DND-41 (cell line): ENCODE measurements around the gene PTK6.

ENCODE experiments used
- ATAC-seq: fragments of 200-7000 bp; cut with Tn5 transposase; 3 replicates; pipeline ENCODE4 v1.9.1; 2021; ENCODE audit warnings: low read depth; ENCODE audit not compliant: insufficient read depth
- DNase-seq: peaks from one replicate; pipeline ENCODE4 v3.0.0-alpha.2; 2020
- H2AFZ ChIP-seq: 2 replicates; pipeline ENCODE4 v1.6.0; 2012; ENCODE audit warnings: low read depth, low read length
- H3K27ac ChIP-seq: 2 replicates; pipeline ENCODE4 v1.5.1; 2012; ENCODE audit warnings: low read length, inconsistent platforms
- H3K27me3 ChIP-seq: fragments of 200-600 bp; sonication (generic); 2 replicates; pipeline ENCODE4 v1.6.0; 2012; ENCODE audit warnings: low read length, mild to moderate bottlenecking, inconsistent platforms; ENCODE audit not compliant: insufficient read depth, poor library complexity
- H3K36me3 ChIP-seq: 2 replicates; pipeline ENCODE4 v1.5.1; 2012; ENCODE audit warnings: low read length, inconsistent platforms; ENCODE audit not compliant: insufficient read depth
- H3K4me1 ChIP-seq: 2 replicates; pipeline ENCODE4 v1.5.1; 2012; ENCODE audit warnings: mild to moderate bottlenecking, low read length; ENCODE audit not compliant: insufficient read depth
- H3K4me2 ChIP-seq: 2 replicates; pipeline ENCODE4 v1.6.0; 2012; ENCODE audit warnings: mild to moderate bottlenecking, moderate library complexity, low read length, inconsistent platforms; ENCODE audit not compliant: insufficient read depth
- H3K4me3 ChIP-seq, 2 experiments: fragments of 200-600 bp in 1 of 2; shearing (Covaris generic) in 1 of 2; 2 replicates each; pipeline ENCODE4 v1.5.1; 2012 to 2016; ENCODE audit warnings: inconsistent platforms in 2 of 2, low read length in 2 of 2, mild to moderate bottlenecking in 2 of 2, low read depth in 1 of 2, moderate library complexity in 1 of 2
- H3K79me2 ChIP-seq: 2 replicates; pipeline ENCODE4 v1.6.0; 2012; ENCODE audit warnings: low read length, inconsistent platforms; ENCODE audit not compliant: insufficient read depth
- H3K9ac ChIP-seq: 2 replicates; pipeline ENCODE4 v1.6.0; 2012; ENCODE audit warnings: low read depth, mild to moderate bottlenecking, inconsistent platforms, low read length, moderate library complexity
- H3K9me3 ChIP-seq: 2 replicates; pipeline ENCODE4 v1.5.1; 2012; ENCODE audit warnings: low read length, moderate library complexity, mild to moderate bottlenecking, inconsistent platforms; ENCODE audit not compliant: insufficient read depth, severe bottlenecking
- H4K20me1 ChIP-seq: 2 replicates; pipeline ENCODE4 v1.6.0; 2012; ENCODE audit warnings: low read length; ENCODE audit not compliant: insufficient read depth
- EZH2 ChIP-seq: IDR thresholded peaks from 3 replicates; pipeline ENCODE4 v1.6.1; 2012; ENCODE audit warnings: borderline replicate concordance, low read depth, mild to moderate bottlenecking, moderate library complexity, low read length, inconsistent platforms; ENCODE audit not compliant: severe bottlenecking
- TF ChIP-seq, protein P1 (sequence below): IDR thresholded peaks from 2 replicates; pipeline ENCODE4 v1.5.1; 2012; ENCODE audit warnings: borderline replicate concordance, low read length, moderate library complexity, mild to moderate bottlenecking; ENCODE audit not compliant: poor library complexity, severe bottlenecking; ENCODE audit errors: extremely low read depth

PTK6 gene

DNA sequence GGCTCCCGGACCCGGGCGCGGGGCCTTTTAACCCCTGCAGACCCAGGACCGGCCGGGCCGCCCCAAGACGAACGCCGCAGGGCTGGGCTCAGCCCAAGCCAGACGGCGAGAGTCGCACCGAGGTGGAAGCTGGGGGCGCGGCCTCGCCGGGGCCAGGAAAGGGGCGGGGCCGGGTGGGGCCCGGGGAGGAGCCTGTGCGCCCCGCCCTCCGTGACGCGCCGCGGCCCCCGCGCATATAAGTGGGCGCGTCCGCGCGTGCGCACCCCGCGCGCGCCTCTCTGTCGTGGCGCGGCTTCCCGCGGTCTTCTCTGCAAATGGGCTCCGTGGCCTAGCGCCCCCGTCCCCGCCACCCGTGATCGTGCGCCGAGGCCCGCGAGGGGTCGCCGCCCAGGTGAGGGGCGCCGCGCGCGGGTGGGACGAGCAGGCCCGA, 16.7 kb downstream of the PTK6 start, which contains the start of gene PPDPF:
Gene PPDPF (plus strand): TSS at position 262 of the 430 bp plus-strand sequence. CDS start 544 bp downstream, outside the sequence.
- H3K4me2 ChIP-seq, result peak within 1 kb of the TSS; percentile 85
- peaks cover 11% of the 10 kb centered on the region for H3K79me2 ChIP-seq
- TF ChIP-seq, protein P1, sequence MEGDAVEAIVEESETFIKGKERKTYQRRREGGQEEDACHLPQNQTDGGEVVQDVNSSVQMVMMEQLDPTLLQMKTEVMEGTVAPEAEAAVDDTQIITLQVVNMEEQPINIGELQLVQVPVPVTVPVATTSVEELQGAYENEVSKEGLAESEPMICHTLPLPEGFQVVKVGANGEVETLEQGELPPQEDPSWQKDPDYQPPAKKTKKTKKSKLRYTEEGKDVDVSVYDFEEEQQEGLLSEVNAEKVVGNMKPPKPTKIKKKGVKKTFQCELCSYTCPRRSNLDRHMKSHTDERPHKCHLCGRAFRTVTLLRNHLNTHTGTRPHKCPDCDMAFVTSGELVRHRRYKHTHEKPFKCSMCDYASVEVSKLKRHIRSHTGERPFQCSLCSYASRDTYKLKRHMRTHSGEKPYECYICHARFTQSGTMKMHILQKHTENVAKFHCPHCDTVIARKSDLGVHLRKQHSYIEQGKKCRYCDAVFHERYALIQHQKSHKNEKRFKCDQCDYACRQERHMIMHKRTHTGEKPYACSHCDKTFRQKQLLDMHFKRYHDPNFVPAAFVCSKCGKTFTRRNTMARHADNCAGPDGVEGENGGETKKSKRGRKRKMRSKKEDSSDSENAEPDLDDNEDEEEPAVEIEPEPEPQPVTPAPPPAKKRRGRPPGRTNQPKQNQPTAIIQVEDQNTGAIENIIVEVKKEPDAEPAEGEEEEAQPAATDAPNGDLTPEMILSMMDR, result no peak
- no peak for TF ChIP-seq EZH2
- peaks cover 5% of the 10 kb centered on the region for H3K27me3 ChIP-seq
- H2AFZ ChIP-seq, result peak within 1 kb of the TSS; percentile 90
- peaks cover 5% of the 10 kb centered on the region for H3K9me3 ChIP-seq
- H3K9ac ChIP-seq, result peak within 1 kb of the TSS; percentile 83
- peaks cover 22% of the 10 kb centered on the region for H4K20me1 ChIP-seq
- H3K27ac ChIP-seq, result peak within 1 kb of the TSS; percentile 82
- DNase-seq (peak; percentile 82), ATAC-seq (peak; percentile 81)
- peaks cover 27% of the 10 kb centered on the region for H3K4me1 ChIP-seq
- H3K4me3 ChIP-seq, result peak within 1 kb of the TSS; percentile 52 to 82
- H3K36me3 ChIP-seq, result peaks cover 25% of the 10 kb centered on the region

DNA sequence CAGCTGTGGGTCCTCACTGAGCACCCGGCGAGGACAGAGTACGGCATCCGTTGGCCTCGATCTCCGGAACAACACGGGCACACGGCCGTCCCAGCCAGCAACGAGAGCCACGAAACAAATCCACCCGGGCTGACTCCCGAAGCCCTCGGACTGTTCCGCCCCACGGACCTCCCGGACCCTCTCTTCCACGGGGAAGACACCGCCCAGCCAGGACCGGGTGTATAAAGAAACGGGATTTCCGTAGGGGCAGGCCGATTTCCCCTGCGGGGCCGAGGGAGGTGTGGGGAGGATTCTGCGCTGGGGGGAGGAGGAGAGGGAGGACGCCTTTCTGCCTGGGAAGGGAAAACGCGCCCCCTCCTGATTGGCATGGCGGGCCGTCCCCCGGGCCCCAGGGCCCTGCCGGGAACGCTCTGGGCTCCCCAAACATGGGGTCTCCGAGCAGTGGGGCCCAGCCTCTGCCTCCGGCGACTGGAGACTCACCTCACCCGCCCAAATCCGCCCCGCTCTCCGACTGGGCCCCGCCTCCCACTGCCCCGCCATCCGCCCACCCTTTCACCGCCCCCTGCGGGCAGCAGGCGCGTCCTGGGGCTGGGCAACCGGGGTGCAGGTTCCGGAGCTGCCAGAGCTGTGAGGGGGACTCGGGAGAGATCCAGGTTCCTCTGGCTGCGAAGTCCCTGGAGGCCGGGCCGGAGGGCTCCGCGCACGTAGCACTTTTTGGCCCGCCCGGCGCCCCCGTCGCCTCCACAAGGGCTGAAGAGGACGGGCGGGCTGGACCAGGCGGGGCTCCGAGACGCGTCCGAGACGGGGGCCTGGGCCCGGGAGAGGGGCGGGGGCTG, 17.3 kb downstream of the PTK6 start:
- Histone ChIP-seq H4K20me1 (peaks cover 22% of the 10 kb centered on the region), H3K9ac (peak overlapping the region; percentile 83), H2AFZ (peak overlapping the region; percentile 90), H3K27ac (no peak overlapping the region; the same call in 1 of the 2 replicates), H3K9me3 (peaks cover 5% of the 10 kb centered on the region), H3K27me3 (peaks cover 5% of the 10 kb centered on the region), H3K4me2 (peak overlapping the region; percentile 85), H3K36me3 (peaks cover 25% of the 10 kb centered on the region), H3K79me2 (peaks cover 11% of the 10 kb centered on the region), H3K4me3 (peak overlapping the region; percentile 52 to 82), H3K4me1 (peaks cover 27% of the 10 kb centered on the region)
- DNase-seq, result peak; percentile 71
- peak; percentile 59 for ATAC-seq
- TF ChIP-seq EZH2, result no peak
- TF ChIP-seq, protein P1, result peak; percentile 35

DNA sequence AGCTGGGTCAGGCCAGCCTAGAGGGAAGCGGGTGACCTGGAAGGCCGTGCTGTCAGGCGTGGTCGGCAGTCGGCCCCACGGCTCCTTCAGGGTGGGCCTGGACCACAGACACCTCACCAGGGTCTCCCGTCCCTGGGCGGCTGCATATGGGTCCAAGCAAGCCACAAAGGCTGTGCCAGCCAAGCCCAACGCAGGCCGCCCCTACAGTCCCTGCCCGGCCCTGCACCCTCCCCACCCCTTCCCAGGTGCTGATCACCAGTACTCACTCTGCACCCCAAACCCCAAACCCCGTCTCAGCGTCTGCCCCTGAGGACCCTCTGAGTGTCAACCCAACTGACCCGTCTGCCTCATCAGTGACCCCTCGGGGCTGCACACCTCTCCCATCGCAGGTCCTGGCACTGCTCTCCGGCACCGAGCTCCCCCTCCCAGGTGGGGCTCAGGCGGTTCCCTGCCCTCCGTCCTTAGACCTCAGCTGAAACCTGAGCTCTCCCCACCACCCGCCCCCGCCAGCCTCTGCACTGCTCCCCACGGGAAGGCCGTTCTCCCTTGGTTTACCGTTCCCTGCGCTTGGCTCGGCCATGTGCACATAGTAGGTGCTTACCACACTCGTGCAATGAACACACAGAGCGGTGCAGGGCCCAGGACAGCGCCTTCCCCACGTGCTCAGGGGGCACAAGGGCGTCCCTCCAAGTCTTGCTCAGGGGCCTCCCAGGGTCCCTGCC, 18.1 kb downstream of the PTK6 start:
- ATAC-seq, result no peak
- Histone ChIP-seq H3K79me2 (peaks cover 11% of the 10 kb centered on the region), H4K20me1 (peaks cover 22% of the 10 kb centered on the region), H2AFZ (peak overlapping the region; percentile 90; the same call in 1 of the 2 replicates), H3K4me1 (peaks cover 27% of the 10 kb centered on the region), H3K9me3 (peaks cover 5% of the 10 kb centered on the region), H3K27ac (no peak overlapping the region), H3K4me3 (peak overlapping the region in 1 of 2 experiments; percentile 82; a peak in 2 of 4 replicates), H3K36me3 (peaks cover 25% of the 10 kb centered on the region), H3K4me2 (peak overlapping the region; percentile 85), H3K9ac (peak overlapping the region; percentile 83; the same call in 1 of the 2 replicates), H3K27me3 (peaks cover 5% of the 10 kb centered on the region)
- no peak for TF ChIP-seq EZH2
- TF ChIP-seq, protein P1, result no peak
- DNase-seq, result no peak
